HG03469 (cell line): ENCODE results near the gene TMEM150A.
"Not testable (repeated sequence)": the region's sequence is repeated elsewhere in the genome, so short reads cannot be mapped to it uniquely, and the experiment has no call there.

ENCODE experiments used
- ATAC-seq: cut with Tn5 transposase; IDR thresholded peaks from one replicate; pipeline ENCODE4 v1.9.1; 2021; ENCODE audit warnings: mild to moderate bottlenecking, moderate library complexity, moderate number of reproducible peaks; ENCODE audit not compliant: unreplicated experiment

TMEM150A gene

DNA sequence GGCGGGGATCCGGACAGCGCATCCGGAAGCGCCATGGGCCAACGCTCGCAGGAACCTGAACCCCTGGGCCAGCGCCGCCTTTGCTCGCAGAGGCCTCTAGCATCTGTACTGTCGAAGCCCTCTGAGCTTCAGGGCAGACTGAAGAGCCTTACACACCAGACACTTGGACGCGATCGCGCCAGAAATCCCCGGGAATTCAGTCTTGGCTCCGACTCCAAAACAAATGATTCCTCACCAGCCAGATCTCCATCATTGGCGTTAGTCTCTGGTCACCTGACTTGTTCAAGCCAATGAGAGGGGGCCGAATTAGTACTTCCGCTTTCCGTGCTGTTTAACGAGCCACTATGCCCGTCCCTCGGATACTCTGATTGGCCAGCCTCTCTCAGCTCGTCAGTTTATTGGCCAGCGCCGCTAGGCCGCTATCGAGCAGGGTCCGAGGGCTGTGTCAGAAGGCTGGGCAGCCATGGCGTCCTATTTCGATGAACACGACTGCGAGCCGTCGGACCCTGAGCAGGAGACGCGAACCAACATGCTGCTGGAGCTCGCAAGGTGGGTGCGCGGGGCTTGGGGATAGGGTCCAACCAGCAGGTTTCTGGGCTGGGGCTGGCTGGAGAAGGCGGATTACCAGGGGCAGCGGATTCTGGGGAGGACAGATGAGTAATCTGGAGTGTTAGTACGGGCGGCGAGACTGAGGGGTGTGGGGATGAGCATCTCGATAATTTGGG is 7.0 kb downstream of the TMEM150A start, which contains the start of gene RNF181:
Gene RNF181, plus strand, starts transcription at position 445 of the 725 bp plus-strand sequence. Its CDS starts 19 bp downstream, at position 464.
- peak; percentile 97 for ATAC-seq

DNA sequence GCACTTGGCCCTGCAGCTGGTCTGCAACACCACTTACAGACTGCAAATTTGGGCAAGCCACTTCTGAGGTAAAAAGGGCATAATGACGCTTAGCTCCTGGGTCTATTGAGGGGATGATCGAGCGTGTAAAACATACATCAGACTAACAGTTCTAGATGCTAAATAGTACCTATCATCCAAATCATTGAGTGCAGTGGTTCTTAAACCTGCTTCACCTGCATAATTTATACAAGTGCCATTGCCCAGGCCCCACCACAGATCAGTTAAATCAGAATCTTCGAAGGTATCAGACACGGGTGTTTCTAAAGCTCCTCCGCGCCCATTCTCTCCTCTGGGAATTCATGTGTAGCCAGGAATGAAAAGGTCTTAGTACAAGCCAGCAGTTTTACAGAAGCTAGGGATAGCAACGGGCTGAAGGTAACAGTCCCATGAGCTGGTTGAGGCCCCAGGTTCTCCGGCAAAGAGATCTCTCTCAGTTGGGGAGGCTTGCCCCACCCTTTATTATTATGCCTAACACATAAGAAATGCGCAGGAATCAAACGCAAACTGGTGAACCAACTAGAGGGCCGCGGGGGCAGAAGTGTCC is 7.7 kb downstream of the TMEM150A start:
- no peak for ATAC-seq

DNA sequence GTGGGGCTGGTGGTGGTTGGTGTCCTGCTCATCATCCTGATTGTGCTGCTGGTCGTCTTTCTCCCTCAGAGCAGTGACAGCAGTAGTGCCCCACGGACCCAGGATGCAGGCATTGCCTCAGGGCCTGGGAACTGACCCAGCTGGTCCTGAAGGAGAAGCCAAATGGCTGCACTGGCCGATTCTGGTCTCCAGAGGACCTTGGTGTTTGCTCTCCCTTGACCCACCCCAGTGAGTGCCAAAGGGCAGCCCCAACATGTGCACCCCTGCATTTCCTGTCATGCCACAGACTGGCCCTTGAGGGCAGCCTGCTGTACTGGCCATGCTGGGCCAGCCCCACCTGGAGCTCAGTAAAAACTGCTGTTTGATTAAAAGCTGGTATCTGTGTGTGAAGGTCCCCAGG is 9.5 kb downstream of the TMEM150A start:
- ATAC-seq: no peak

DNA sequence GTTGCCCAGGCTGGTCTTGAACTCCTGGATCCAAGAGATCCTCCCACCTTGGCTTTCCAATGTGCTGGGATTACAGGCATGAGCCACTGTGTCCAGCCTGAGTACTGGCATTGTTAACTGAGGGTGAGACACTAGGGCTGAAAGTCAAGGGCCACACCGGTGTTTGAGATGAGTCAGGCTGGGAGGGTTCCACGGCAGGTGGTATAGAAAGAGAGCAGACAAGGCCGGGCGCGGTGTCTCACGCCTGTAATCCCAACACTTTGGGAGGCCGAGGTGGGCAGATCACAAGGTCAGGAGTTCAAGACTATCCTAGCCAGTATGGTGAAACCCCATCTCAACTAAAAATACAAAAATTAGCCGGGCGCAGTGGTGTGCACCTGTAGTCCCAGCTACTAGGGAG is 10.2 kb downstream of the TMEM150A start:
- not testable (repeated sequence) for ATAC-seq

DNA sequence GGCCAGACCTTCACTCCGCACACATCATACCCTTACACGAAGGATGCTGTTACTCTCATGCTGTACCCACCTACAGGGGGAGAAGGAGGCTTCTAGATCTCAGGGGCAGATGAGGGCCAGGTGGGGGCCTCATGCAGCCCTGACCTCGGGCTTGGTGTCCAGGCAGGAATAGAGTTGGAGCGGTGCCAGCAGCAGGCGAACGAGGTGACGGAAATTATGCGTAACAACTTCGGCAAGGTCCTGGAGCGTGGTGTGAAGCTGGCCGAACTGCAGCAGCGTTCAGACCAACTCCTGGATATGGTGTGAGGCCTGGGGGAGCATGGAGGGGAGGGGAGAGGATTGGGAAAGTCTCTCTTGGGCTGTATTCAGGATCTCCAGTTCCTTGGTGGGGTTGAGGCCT is 10.9 kb downstream of the TMEM150A start:
- no peak for ATAC-seq

DNA sequence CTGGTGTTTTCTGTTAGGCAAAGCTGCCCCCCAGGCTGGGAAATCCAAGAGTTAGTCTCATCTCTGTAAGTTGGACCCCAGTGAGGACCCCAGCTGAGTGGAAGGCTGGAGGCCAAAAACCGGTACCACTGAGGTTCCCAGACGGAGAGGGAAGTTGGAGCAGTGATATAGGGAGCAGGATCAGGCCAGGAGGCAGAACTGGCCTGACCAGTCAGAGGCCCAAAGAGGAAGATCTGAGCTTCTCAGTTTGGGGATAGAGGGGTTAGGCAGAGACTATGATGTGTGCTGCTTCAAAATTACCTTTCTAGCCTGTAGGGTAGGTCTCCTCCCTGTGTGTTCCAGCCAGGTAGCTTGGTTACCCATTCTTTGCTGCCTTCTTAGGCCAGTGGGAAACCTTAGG is 11.5 kb downstream of the TMEM150A start:
- no peak for ATAC-seq

DNA sequence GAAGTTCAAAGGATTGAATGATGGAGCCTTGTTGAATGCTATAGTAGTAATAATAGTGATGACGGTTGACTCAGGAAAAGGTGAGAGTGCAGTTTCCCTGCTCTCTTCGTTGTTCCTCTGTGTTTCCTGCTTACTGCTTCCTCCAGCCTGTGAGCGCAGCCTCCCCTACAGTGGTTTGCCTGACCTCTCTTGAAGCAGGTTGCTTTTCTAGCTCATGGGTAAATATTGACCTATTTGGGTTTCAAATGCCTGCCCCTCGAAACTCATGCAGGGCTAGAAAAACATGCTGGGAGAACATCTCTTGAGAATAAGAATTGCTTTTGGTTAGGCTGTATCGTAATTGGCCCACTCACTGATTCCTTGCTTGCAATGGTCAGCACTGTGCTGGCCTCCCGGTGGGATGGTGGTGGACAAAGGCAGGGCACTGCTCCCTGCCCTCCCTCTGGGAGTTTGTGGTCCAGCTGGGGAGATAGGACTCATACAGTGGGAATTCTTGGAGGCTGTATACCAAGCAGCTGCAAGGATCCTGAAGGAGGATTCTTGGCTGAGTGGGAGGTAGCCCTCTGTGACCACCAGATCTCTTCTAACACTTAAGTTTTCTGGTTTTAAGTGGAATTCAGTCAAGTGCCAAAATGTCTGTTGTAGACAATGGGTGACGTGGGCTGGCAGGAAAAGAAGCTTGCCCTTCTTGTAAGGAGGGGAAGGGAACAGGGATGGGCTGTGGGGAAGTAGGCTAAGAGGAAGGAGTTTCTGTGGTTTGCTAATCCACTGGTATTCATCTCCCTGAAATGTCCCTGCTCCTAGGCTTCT is 12.3 kb downstream of the TMEM150A start:
- no peak for ATAC-seq

DNA sequence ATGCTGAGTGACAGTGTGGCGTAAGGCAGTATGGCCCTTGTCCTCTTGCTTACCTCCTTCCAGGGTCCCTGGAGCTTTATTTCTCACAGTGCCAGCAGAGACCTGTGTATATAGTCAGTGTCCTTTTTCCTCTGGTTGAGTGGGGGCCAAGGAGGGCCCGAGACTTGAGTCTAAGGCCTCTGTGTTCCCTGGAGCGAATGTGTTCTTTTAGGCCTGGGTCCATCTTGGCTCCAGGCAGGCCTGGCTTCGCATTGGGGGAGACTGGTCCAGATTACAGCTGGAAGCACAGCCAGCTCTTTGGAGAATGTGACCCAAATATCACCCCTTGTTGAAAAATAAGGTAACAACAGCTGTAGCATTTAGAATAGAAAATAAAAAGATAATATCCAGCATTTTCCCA is 13.3 kb downstream of the TMEM150A start:
- ATAC-seq: no peak

DNA sequence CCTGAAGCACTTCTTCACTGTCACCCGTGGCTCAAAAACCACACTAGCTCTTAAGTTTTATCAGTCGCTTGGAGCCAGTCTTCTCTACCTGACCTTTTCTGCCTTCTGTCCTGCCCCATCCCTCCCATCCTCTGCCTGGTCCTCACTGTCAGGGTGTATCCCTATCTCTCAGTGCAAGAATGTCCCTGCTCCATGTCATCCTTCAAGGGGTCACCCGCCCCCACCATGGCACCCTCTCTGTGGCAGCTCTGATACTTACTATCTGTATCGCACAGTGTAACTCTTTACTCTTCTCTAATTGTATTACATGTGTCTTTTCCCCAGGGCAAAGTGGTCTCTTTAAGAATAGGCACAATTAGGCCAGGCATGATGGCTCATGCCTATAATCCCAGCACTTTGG is 13.9 kb downstream of the TMEM150A start:
- ATAC-seq: no peak

DNA sequence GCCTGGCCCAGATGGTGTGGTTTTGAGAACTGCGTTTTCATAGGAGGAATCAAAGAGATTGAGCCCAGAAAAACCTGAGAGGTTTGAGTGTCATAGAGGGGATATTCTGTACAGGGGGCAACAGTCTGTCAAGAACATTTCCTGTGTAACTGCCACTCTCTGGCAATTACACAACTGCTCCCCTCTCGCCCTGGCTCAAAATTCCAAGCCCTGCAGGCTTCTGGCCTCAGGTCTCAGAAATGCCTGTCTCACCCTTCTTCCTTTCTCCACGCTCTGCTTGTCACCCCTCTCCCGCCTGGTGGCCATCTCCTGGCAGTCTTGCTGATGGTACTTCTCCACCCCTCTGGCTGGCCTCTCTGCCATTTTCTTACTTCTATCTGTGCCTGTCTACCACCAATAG is 14.3 kb downstream of the TMEM150A start:
- no peak for ATAC-seq

DNA sequence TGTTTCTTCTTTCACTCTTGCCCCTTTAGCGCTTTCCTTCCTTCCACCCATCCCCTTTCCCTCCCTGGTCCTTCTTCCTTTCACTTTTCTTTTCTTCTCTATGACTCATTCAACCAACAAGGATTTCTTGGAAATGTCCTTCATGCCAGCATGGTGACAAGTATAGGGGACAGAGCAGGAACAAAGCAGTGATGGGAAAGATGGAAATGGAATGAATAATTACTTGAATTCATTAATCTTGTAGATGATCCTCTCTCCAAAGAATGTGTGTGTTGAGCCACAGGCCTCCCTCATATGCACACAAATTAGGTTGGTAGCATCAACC is 16.8 kb downstream of the TMEM150A start:
- no peak for ATAC-seq

DNA sequence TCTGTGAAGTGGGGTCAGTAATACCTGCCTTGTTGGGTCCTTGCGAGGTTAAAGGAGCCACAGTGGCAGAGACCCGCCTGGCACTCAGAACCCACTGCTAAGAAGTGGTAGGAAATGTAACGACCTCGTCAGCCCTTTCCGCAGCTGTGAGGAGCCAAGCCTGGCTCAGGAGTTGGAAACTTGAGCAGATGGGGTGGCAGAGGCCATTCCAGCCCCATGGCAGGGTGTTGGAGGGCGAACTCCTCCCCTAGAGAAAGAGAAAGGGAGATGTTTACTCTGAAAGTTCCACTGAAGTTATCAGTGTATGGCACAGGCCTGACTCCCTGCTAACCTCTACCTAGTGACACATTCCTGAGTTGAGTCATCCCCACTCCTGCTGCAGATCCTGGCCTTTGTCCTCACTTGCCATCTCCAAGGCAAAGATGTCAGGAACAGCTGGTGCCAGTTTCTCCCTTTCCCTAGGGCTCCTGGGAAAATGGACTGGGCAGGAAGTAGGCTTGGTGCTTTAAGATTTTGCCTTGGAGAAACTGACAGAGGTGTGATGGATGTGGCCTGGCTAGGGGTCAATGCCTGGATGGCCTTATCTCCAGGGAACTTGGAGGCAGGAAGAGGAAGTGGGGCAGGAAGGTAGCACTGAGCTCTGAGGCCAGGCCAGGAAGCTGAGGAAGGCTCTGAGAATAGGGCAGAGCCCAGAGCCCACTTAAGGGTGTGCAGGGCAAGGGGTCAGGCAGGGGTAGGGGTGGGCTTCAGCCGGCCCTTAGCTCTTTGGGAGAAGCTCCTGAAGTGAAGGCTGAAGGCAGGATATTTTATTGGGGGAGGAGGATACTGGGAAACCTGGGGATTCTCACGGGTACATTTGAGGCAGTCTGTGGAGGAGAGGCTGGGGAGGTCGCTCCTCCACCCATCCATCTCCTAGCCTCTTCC is 17.4 kb downstream of the TMEM150A start:
- no peak for ATAC-seq

DNA sequence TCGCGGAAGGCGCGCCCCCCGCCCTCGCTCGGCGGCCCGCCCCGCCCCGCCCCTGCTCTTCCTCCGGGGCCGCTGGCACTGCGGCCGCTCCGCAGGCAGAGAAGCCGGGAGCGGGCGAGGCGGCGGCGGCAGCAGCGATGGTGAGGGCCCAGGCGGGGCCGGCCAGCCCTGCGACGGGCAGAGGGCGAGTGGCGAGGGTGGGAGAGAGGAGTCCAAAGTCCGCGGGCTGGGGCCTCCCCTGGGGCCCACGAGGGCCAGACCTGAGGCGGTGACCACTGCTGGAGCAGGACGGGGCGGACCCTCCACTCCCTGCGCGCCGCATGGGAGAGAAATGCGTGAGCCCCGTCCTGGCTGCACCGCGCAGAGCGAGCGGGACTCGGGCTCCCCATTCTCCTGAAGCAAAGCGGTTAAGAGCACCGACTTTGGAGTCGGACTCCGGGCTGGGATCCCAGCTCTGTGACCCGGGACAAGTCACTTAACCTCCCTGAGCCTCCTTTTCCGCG is 18.1 kb downstream of the TMEM150A start, which contains the start of gene VAMP5:
Gene VAMP5, plus strand, starts transcription at position 78 of the 503 bp plus-strand sequence. Its CDS starts 60 bp downstream, at position 138.
- no peak for ATAC-seq

DNA sequence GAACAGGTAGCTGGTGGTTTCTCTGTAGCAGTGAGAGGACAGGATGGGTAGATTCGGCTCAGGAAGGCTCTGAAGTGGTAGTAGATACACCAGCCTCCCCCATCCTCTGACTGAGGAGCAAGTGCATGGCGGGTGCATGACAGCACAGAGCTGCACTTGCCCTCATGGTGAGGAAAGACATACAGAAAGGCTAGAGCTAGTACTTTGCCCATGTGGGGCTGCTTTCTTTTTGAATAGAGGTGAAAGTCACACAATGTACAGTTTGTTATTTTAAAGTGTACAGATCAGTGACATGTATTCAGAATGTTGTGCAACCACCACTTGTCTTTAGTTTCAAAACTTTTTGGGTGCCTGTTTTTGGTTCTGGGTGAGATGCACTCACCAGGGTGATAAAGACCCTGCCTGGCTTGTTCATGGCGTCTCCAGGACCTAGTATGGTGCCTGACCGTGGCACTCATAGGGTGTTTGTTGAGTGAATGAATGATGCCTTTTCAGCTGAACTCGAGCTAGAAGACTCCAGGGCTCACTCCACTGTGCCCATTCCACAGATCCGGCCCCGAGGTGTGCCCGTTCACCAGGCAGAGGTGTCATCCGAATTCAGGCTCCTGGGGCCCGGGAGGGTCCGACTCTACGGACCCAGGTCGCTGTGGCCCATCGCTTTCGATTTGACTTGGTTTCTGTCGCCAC is 18.7 kb downstream of the TMEM150A start:
- ATAC-seq: no peak

DNA sequence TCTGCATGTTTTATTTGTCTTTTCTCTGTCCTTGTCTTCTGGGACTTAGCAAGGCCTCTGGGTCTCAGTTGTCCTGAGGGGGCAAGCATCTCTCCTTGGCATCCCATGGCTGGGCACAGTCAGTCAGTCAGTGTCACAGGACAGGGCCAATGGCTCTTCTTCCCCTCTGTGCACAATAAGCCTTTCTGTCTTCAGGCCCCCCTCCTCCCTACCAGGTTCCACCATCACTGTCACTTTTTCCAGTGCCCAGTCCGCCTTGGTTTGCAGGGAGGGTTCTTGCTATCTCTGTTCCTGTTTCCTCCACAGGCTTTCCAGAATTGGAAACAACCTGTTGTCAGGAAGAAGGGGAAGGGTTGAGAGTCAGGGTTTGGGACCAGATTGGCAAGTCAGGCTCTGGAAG is 20.0 kb downstream of the TMEM150A start:
- ATAC-seq: no peak

DNA sequence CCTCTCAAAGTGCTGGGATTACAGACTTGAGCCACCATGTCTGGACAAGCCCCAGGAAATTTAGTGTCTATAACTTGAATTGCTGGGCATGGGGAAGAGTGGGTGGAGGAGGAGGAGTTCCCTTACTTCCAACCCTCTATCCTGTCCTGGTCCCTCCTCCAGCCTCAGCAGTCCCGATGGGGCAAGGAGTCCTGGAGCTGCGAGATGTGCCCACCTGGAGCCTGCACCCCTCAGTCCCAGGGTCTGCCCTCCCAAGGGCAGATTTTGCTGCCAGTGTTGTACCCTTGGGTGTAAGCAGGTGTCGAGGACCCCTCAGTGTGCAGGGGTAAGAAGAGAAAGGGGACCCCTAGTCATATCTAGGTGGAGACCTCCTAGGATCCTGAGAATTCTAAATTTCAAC is 22.3 kb downstream of the TMEM150A start:
- no peak for ATAC-seq

DNA sequence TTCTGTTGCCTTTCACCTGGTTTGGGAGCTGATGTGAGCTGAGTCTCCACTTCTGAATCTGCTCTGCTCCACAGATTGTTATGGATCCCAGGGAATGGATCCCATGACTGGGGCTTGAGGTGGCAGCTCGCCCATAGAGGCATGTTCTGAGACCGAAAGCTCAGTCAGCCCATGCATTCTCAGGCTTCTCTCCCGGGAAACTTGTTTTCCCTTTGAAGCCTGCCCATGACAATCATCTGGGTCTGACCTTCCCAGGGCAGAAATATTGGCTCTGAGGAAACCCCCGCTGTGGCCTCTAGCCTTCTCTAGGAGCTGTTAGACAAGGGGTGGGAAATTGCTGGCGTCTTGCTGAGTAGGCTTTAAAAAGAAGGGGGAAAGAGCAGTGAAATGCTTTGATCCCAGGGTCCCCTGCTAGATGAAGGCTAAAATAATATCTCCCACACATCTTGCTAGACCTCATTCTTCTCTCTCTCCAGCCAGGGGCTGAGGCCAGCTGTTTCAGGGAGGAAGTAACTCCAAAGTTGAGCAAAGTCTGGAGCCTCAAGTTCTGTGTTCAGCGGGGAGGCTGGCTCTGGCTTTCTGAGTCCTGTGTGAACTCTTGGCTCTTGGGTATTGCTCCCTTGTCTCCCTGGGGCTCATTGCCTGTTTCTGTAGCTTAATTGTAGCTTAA is 23.1 kb downstream of the TMEM150A start:
- ATAC-seq: no peak

DNA sequence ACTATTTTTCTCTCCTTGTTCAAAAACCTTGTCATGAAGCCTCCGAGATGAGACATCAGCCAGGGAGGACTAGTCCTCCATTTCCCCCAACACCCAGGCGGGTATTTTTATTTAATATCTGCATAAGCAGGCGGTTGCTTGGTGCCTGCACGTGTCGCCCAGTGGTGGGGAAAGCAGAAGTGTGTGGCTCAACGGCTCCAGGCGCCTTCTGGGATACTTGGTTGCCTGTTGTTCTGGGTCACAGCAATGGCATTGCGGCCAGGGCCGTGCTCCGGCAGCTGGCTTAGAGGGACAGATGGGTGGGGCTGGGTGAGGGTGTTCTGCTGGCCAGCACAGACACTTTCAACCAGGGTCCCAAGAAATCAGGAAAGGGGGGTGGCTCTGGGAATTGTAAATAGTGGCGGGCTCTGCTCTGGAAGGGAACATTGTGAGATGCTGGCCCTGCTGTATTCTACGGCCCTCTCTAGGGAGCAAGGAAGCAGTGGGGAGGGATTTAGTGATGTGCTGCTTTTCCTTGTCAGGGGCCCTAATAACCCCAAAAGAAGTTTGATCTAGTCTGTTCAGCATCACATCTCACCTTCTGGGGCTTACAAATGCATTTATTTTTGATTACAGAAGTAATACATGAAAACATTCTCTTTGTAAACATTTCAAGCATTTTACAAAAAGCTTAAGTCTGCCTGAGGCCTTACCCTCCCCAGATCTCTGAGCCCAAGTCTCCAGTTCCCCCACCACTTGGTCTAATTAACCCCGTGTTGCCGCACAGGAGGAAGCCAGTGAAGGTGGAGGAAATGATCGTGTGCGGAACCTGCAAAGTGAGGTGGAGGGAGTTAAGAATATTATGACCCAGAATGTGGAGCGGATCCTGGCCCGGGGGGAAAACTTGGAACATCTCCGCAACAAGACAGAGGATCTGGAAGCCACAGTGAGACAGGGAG is 24.0 kb downstream of the TMEM150A start:
- no peak for ATAC-seq
